HT1080 (cell line): Measurements from ENCODE around the gene CTLA4. TPM values are rescaled to one million over a fixed set of nuclear protein-coding genes. Genes with fewer than 3 reads are reported as not detected.
"Not testable (repeated sequence)": the region's sequence is repeated elsewhere in the genome, so short reads cannot be mapped to it uniquely, and the experiment has no call there.

Experiments
- DNase-seq: peaks from one replicate; pipeline ENCODE4 v3.0.0-alpha.2; 2015; ENCODE audit warnings: low read depth
- total RNA-seq: library from RNA; depleted of rRNA; stranded (reverse); fragments of >200 nt; shearing (Covaris generic); gene quantifications from 2 replicates; pipeline ENCODE4 v1.2.3, GENCODE V29; 2014

Gene CTLA4
- total RNA-seq, 1 experiment from 2014 or later, result not detected

- no peak for DNase-seq
Observed at GRCh38 chr2:203857656-203858055, 9.9 kb upstream of the CTLA4 start.

- no peak for DNase-seq
Observed at GRCh38 chr2:203858176-203858575, 9.4 kb upstream of the CTLA4 start.

- DNase-seq, result no peak
Observed at GRCh38 chr2:203859030-203859789, 8.4 kb upstream of the CTLA4 start.

GRCh38 chr2:203861197-203861596, 6.4 kb upstream of the CTLA4 start:
- no peak for DNase-seq

- no peak for DNase-seq
Observed at GRCh38 chr2:203861607-203862006, 6.0 kb upstream of the CTLA4 start.

GRCh38 chr2:203869223-203870042, 1.9 kb downstream of the CTLA4 start:
- no peak for DNase-seq

GRCh38 chr2:203870481-203870880, 2.9 kb downstream of the CTLA4 start:
- no peak for DNase-seq

- no peak for DNase-seq
Observed at GRCh38 chr2:203870941-203871340, 3.4 kb downstream of the CTLA4 start.

GRCh38 chr2:203871371-203871983, 3.9 kb downstream of the CTLA4 start:
- DNase-seq, result no peak

GRCh38 chr2:203873461-203873860, 5.9 kb downstream of the CTLA4 start:
- no peak for DNase-seq

- no peak for DNase-seq
Observed at GRCh38 chr2:203873921-203874631, 6.5 kb downstream of the CTLA4 start.

GRCh38 chr2:203875471-203875870, 7.9 kb downstream of the CTLA4 start:
- DNase-seq, result no peak

- DNase-seq, result no peak
Observed at GRCh38 chr2:203876328-203876727, 8.8 kb downstream of the CTLA4 start.

GRCh38 chr2:203878063-203878462, 10.5 kb downstream of the CTLA4 start:
- peak; percentile 6 for DNase-seq

- no peak for DNase-seq
Observed at GRCh38 chr2:203880557-203881125, 13.1 kb downstream of the CTLA4 start.

GRCh38 chr2:203881185-203881584, 13.6 kb downstream of the CTLA4 start:
- not testable (repeated sequence) for DNase-seq

GRCh38 chr2:203882551-203882950, 15.0 kb downstream of the CTLA4 start:
- DNase-seq, result no peak

- DNase-seq, result no peak
Observed at GRCh38 chr2:203886661-203887151, 19.1 kb downstream of the CTLA4 start.

GRCh38 chr2:203887677-203888076, 20.1 kb downstream of the CTLA4 start:
- DNase-seq, result no peak

- DNase-seq, result no peak
Observed at GRCh38 chr2:203889542-203889941, 22.0 kb downstream of the CTLA4 start.

GRCh38 chr2:203889944-203890343, 22.4 kb downstream of the CTLA4 start:
- DNase-seq, result no peak
